GM23248 (cell line): ENCODE measurements around the gene SKOR2.

ENCODE experiments used
- EZH2 ChIP-seq: fragments of 200-600 bp; sonication (generic); IDR thresholded peaks from 2 replicates; pipeline ENCODE4 v1.6.1; 2018; ENCODE audit warnings: antibody characterized with exemption, mild to moderate bottlenecking; ENCODE audit not compliant: insufficient read depth, poor library complexity, severe bottlenecking
- EZH2phosphoT487 ChIP-seq: fragments of 200-600 bp; sonication (generic); IDR thresholded peaks from 2 replicates; pipeline ENCODE4 v1.6.1; 2018; ENCODE audit warnings: antibody characterized with exemption, moderate library complexity, mild to moderate bottlenecking, low read depth; ENCODE audit not compliant: insufficient read depth

DNA sequence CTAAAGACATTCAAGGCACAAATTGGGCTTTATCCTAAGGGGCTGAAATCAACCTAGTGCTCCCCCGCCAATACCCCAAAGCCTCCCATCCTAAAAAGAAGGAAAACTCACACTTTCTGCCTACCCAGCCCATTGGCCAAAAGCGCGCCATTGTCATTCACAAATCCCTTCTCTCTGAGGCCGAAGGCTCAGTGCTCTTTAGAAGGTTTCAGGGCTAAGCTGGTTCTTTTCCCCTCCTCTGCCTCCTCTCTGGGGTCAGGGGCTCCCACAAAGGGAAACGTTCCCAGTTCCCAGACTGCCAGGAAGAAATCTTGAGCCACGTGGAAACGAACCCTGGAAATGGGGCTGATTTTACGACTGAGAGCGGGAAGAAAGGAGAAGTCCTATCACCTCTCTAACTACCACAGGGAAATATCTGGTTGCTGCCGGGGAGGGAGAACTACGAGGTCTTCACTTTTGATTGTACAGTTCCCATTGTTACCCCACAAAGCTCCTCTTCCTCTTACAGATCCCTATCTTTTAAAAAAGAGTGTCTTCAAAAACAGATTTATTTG lies 1.7 kb upstream of the SKOR2 start:
- no peak for TF ChIP-seq EZH2
- TF ChIP-seq EZH2phosphoT487, result no peak
